Lung (tissue), 12 donors: ENCODE measurements around the gene OR5AS1. TPM values are rescaled to one million over a fixed set of nuclear protein-coding genes. Genes with fewer than 3 reads are reported as not detected.

ENCODE experiments used
- ATAC-seq: fragments of 200-7000 bp; cut with Tn5 transposase; one replicate; pipeline ENCODE4 v1.9.1; 2020; ENCODE audit warnings: moderate number of reproducible peaks; ENCODE audit not compliant: insufficient read depth, low FRiP score
- DNase-seq, 3 donors: peaks; one replicate each; pipeline ENCODE4 v3.0.0-alpha.2; 2013 to 2017
- H3K27ac ChIP-seq, 2 donors: one replicate each; pipeline ENCODE4 v1.5.1; 2013; ENCODE audit warnings: mild to moderate bottlenecking in 2 of 2, moderate library complexity in 2 of 2, control low read depth in 1 of 2, inconsistent platforms in 1 of 2, low read depth in 1 of 2, low read length in 1 of 2
- H3K27me3 ChIP-seq, 3 donors: one replicate each; pipeline ENCODE4 v1.5.1; 2013; ENCODE audit warnings: low read length in 2 of 3; ENCODE audit not compliant: control insufficient read depth in 3 of 3, insufficient read depth in 3 of 3
- H3K36me3 ChIP-seq, 4 donors: one replicate each; pipeline ENCODE4 v1.5.1; 2013; ENCODE audit warnings: low read length in 4 of 4, mild to moderate bottlenecking in 1 of 4, moderate library complexity in 1 of 4; ENCODE audit not compliant: control insufficient read depth in 4 of 4, insufficient read depth in 4 of 4
- H3K4me1 ChIP-seq, 5 donors: one replicate each; pipeline ENCODE4 v1.5.1; 2013; ENCODE audit warnings: low read length in 5 of 5, mild to moderate bottlenecking in 2 of 5, moderate library complexity in 1 of 5; ENCODE audit not compliant: control insufficient read depth in 5 of 5, insufficient read depth in 5 of 5
- H3K4me3 ChIP-seq: one replicate; pipeline ENCODE4 v1.5.1; 2013; ENCODE audit warnings: mild to moderate bottlenecking, control low read depth, moderate library complexity
- H3K9ac ChIP-seq, 2 donors: one replicate each; pipeline ENCODE4 v1.5.1; 2013; ENCODE audit warnings: low read length in 2 of 2, control low read depth in 1 of 2; ENCODE audit not compliant: insufficient read depth in 1 of 2
- H3K9me3 ChIP-seq, 4 donors: one replicate each; pipeline ENCODE4 v1.5.1; 2013; ENCODE audit warnings: low read length in 3 of 4, mild to moderate bottlenecking in 1 of 4, moderate library complexity in 1 of 4; ENCODE audit not compliant: control insufficient read depth in 4 of 4, insufficient read depth in 3 of 4
- WGBS, 2 donors: extraction: QIAGEN DNeasy Blood & Tissue Kit; methylation state at CpG; one replicate each; pipeline ENCODE4 v1.1.7; 2013; 5-methylcytosine and 5-hydroxymethylcytosine counted together
- polyA plus RNA-seq, 2 donors: library from polyadenylated mRNA; stranded (reverse); fragments of 200-250 nt; gene quantifications; one replicate each; pipeline ENCODE4 v1.2.1, GENCODE V29; 2013
- total RNA-seq, 2 donors: library from RNA; depleted of rRNA in 1 of 2; stranded (reverse); fragments of >200 nt in 1 of 2; gene quantifications; one replicate each; pipeline ENCODE4 v1.2.1, GENCODE V29; 2014 to 2021
- TF ChIP-seq, protein P1 (sequence below): IDR thresholded peaks from 2 replicates; pipeline ENCODE4 v1.5.1; 2012; ENCODE audit warnings: mild to moderate bottlenecking; ENCODE audit errors: control extremely low read depth, extremely low read depth
- donor health status: control.
- donor health status: control.
- donor health status: Bipolar disorder and iron deficiency.
- donor health status: healthy.
- donor health status: DM: yes; HTN: yes; CAD: no.

OR5AS1 gene
- total and polyA plus RNA-seq, 4 donors, result not detected

DNA sequence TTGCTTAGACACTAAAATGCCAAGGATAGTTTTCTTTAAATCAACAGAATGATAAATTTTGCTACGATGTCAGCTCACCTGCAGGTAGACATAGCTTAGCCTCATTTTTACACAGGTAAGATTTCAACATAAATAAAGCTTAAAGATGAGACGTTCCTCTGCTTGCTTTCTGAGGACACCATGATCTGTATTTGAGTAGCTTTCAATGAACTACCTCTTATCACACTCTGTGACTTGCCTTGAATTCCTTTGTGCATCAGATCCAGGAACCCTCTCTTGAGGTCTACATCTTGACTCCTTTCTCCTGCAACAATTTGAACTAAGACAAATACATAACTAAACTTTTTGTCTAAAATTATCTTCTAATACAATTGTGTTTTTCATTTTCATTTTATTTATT, 39.5 kb downstream of the OR5AS1 start:
- Histone ChIP-seq H3K36me3 (no peaks in the 10 kb centered on the region), H3K4me1 (no peaks in the 10 kb centered on the region), H3K4me3 (no peak overlapping the region), H3K27me3 (no peaks in the 10 kb centered on the region), H3K9ac (no peak overlapping the region), H3K27ac (no peak overlapping the region), H3K9me3 (peaks cover 0 to 2% (median under 1%) of the 10 kb centered on the region in 4 donors)
- no peak for ATAC-seq
- 68 to 82% methylated on average over 2 of the region's 2 CpGs for WGBS, 2 donors
- TF ChIP-seq, protein P1, sequence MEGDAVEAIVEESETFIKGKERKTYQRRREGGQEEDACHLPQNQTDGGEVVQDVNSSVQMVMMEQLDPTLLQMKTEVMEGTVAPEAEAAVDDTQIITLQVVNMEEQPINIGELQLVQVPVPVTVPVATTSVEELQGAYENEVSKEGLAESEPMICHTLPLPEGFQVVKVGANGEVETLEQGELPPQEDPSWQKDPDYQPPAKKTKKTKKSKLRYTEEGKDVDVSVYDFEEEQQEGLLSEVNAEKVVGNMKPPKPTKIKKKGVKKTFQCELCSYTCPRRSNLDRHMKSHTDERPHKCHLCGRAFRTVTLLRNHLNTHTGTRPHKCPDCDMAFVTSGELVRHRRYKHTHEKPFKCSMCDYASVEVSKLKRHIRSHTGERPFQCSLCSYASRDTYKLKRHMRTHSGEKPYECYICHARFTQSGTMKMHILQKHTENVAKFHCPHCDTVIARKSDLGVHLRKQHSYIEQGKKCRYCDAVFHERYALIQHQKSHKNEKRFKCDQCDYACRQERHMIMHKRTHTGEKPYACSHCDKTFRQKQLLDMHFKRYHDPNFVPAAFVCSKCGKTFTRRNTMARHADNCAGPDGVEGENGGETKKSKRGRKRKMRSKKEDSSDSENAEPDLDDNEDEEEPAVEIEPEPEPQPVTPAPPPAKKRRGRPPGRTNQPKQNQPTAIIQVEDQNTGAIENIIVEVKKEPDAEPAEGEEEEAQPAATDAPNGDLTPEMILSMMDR, result no peak
- no peak for DNase-seq

Other genes starting within 250 kb of the OR5AS1 start
- gene OR5D14, start 232.1 kb upstream of the OR5AS1 start, total RNA-seq, result not detected
- gene OR5D14, start 232.1 kb upstream of the OR5AS1 start, polyA plus RNA-seq, result not detected
- not detected for gene OR5L1, start 216.3 kb upstream of the OR5AS1 start, total RNA-seq
- gene OR5L1, start 216.3 kb upstream of the OR5AS1 start, polyA plus RNA-seq, result not detected
- not detected for gene OR5D18, start 208.0 kb upstream of the OR5AS1 start, total RNA-seq
- not detected for gene OR5D18, start 208.0 kb upstream of the OR5AS1 start, polyA plus RNA-seq
- not detected for gene OR5L2, start 200.4 kb upstream of the OR5AS1 start, total RNA-seq
- gene OR5L2, start 200.4 kb upstream of the OR5AS1 start, polyA plus RNA-seq, result not detected
- gene OR5D16, start 188.9 kb upstream of the OR5AS1 start, total RNA-seq, result not detected
- gene OR5D16, start 188.9 kb upstream of the OR5AS1 start, polyA plus RNA-seq, result not detected
- not detected for gene TRIM51, start 144.4 kb upstream of the OR5AS1 start, total RNA-seq
- gene TRIM51, start 144.4 kb upstream of the OR5AS1 start, polyA plus RNA-seq, result not detected
- gene OR5W2, start 113.1 kb upstream of the OR5AS1 start, total RNA-seq, result not detected
- gene OR5W2, start 113.1 kb upstream of the OR5AS1 start, polyA plus RNA-seq, result not detected
- not detected for gene OR5I1, start 91.3 kb upstream of the OR5AS1 start, total RNA-seq
- not detected for gene OR5I1, start 91.3 kb upstream of the OR5AS1 start, polyA plus RNA-seq
- not detected for gene OR10AG1, start 57.7 kb upstream of the OR5AS1 start, total RNA-seq
- gene OR10AG1, start 57.7 kb upstream of the OR5AS1 start, polyA plus RNA-seq, result not detected
- not detected for gene OR5F1, start 33.0 kb upstream of the OR5AS1 start, total RNA-seq
- not detected for gene OR5F1, start 33.0 kb upstream of the OR5AS1 start, polyA plus RNA-seq
- not detected for gene OR8I2, start 65.7 kb downstream of the OR5AS1 start, total RNA-seq
- gene OR8I2, start 65.7 kb downstream of the OR5AS1 start, polyA plus RNA-seq, result not detected
- gene OR8H2, start 76.0 kb downstream of the OR5AS1 start, total RNA-seq, result not detected
- not detected for gene OR8H2, start 76.0 kb downstream of the OR5AS1 start, polyA plus RNA-seq
- gene OR8H3, start 94.7 kb downstream of the OR5AS1 start, total RNA-seq, result not detected
- not detected for gene OR8H3, start 94.7 kb downstream of the OR5AS1 start, polyA plus RNA-seq
- not detected for gene OR8J3, start 112.5 kb downstream of the OR5AS1 start, total RNA-seq
- gene OR8J3, start 112.5 kb downstream of the OR5AS1 start, polyA plus RNA-seq, result not detected
- gene OR8K5, start 132.7 kb downstream of the OR5AS1 start, total RNA-seq, result not detected
- not detected for gene OR8K5, start 132.7 kb downstream of the OR5AS1 start, polyA plus RNA-seq
- gene OR5J2, start 149.0 kb downstream of the OR5AS1 start, total RNA-seq, result not detected
- not detected for gene OR5J2, start 149.0 kb downstream of the OR5AS1 start, polyA plus RNA-seq
- not detected for gene OR5T2, start 206.6 kb downstream of the OR5AS1 start, total RNA-seq
- gene OR5T2, start 206.6 kb downstream of the OR5AS1 start, polyA plus RNA-seq, result not detected
- not detected for gene OR5T3, start 224.6 kb downstream of the OR5AS1 start, total RNA-seq
- not detected for gene OR5T3, start 224.6 kb downstream of the OR5AS1 start, polyA plus RNA-seq
- not detected for gene OR5T1, start 246.5 kb downstream of the OR5AS1 start, total RNA-seq
- gene OR5T1, start 246.5 kb downstream of the OR5AS1 start, polyA plus RNA-seq, result not detected